Stimulated activated CD4-positive, alpha-beta T cell treated with anti-CD3 and anti-CD28 coated beads, Interleukin-4, amount 100 ng/mL, for 1 hour (primary cell): Measurements from ENCODE around the gene GBE1.
A peak's percentile ranks its signal among the peaks of the same experiment; 100 is the strongest.
"Not testable (repeated sequence)": the region's sequence is repeated elsewhere in the genome, so short reads cannot be mapped to it uniquely, and the experiment has no call there.

Experiments
- DNase-seq: peaks from one replicate; pipeline ENCODE4 v3.0.0-alpha.2; 2020

The GBE1 gene

DNA sequence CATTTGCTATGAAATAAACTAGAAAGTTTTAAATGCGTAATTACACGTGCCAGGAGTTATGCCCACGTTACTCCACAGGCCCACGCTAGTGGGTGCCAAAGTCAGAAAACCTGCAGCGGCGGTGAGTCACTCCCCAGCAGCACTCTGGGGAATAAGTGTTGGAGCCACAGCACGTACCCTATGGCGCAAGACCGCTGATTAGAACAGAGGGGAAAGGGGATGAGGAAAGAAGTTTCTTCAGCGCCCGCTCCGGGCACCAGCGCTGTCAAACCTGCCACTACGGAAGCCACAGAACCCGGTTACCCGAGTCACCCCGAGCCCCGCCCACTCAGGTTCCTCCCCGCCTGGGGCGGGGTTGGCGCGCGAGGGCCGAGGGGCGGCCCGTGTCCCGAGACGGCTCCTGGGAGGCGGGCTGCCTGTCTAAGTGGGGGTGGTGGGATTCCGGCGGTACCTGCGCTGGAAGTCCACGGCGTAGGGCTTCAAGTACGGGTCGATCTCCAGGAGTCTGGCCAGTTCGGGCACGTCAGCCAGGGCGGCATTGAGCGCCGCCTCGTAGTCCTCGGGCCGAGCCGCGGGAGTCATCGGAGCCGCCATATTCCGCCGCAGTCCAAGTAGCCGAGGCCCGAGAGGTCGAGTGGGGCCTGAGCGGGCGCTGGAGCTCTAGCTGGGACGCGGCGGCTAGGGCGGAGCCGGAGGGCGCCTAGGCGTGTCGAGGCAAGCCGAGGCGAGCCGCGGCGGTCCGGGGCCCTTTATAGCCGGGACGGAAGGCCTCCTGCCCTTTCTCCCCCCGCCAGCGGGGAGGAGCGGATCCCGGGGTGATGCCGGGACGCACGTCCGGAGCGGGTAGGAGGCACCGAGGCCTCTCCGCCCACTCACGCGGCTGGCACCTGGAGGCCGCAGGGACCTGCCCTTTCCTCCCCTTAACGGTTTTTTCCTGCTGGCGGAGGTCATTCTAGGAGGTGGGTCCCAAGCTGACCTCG lies at the start of gene GBE1:
Gene GBE1 (minus strand): TSS at position 722 of the 980 bp plus-strand sequence. CDS start 128 bp downstream, at position 594.
- DNase-seq, result peak; percentile 85

DNA sequence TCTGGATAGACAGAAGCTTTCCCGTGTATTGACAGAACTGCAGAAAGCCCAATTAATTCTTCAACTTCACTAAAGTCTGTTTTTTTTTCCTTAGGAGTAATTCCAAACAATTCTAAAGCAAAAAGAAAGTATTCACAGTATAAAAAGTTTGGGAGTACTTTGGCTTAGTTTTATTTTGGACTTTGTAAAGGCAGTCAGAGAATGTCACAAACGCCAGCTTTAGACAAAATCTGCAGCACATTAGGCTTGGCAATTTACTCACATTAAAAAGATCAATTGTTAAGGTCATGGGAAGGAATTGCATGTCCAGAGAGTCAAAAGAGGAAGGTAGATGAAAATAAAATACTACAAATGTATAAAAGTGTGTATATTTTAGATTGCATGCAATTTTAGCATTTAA lies 47.5 kb upstream of the GBE1 start:
- DNase-seq, result no peak

DNA sequence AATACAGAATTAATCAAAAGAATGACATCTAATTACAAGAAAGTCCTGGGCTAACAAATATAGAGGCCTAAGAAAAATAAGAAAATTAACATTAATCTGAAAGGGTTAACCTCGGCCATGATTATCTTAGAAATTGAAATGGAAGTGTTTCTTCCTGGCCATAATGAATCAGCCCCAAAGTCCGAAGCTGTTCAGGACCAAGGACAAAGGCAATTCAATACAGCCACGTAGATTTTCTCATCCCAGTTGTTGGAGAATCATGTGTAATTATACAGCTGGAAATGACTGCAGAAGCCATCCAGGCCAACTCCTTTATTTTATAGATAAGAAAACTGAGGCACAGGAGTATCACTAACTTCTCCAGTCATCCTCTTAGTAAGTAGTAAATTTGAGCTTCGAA lies 38.0 kb upstream of the GBE1 start:
- DNase-seq, result no peak

DNA sequence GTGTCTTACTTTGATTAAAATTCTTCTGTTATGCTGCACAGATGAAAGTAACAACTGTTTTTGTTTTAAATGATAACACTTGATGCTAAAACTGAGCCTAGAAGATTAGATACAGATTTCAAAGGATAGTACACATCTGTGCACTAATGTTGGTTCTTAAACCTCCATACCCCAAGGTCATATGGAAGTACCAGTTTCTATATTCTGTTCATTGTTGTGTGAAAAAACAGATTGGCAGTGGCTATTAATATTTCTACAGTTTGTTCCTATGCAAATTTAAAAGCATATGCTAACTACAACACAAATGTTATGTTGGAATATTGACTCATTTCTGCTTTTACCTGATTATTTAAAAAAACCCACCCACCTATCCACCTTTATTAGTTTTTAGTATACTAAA lies 32.0 kb upstream of the GBE1 start:
- DNase-seq, result no peak

DNA sequence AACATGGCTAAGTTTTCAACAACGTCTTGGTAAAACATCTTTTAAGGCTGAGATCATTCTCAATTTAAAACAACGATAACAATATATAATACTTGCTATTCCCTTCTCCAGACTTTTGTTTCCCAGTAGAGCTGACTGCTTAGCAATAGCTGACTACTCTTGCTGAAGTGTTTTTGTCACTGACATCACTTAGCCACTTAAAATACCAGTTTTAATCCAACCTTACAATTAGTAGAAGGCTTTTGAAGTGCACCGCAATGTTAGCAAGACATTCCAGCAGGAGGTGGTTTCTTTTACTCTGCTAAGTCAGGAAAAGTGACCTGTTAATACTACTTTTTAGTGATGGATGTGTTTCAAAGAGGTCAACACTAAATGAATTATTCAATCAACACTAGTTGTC lies 28.7 kb upstream of the GBE1 start:
- DNase-seq, result no peak

DNA sequence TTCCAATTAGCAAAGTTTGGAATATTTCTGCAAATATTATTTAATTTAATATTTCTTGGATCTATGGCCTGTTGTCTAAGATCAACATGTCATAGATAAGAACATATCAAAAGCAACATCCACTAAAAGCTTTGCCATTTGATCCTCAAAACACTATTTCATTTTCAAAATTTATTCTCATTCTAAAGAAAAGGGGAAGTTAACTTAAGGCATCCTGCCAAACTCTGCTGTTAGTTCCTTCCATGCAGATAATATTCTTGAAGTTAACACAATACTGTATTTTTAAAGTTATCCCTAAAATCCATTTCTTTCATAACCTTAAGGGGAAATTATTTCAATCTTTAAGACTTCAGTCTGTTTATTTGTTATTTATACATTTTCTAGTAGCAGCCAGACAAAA lies 28.2 kb upstream of the GBE1 start:
- no peak for DNase-seq

DNA sequence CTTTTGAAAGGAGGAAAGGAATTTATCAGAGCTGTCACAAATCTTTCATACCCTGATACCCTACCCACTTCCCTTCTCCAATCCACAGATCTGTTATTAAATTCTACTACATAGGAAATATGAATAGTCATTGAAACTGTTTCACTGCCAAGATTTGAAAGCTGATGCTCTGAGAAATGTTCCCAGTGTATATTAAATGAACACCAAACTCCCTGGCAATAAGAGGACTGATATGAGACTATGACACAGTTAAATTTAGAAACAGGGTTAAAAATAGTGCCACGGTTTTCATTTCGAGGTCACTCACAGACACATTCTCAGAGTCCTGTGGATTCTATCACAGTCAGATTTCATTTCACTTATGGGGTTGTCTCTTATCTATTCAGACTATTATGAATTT lies 27.2 kb upstream of the GBE1 start:
- DNase-seq, result no peak

DNA sequence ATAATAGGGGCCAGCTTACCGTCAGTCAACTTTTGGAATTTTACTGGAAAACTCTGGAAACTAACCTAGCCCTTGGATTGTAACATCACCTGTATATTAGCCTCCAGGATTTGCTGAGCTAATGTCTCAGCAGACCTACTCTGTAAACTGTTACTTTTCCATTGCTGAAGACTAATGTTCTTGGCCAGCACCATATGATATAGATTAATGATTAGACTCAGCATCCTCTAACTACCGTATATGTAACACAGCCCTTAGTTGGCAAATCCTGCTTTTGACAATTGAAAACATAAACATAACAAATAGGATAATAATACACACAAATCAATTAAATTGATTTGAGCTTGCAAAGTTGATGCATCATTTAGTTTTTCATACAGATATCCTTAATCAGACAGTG lies 26.6 kb upstream of the GBE1 start:
- no peak for DNase-seq

DNA sequence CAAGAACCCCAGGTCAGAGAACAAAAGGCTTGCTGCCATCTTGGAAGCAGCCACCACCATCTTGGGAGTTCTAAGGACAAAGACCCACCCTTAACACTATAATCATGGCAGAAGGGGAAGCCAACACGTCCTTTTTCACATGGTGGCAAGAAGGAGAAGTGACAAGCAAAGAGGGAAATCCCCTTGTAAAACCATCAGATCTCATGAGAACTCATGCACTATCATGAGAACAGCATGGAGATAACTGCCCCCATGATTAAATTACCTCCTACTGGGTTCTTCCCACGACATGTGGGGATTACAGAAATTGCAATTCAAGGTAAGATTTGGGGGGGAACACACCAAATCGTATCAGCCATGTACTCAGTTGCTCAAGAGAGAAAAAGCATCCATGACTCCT lies 21.1 kb upstream of the GBE1 start:
- no peak for DNase-seq

DNA sequence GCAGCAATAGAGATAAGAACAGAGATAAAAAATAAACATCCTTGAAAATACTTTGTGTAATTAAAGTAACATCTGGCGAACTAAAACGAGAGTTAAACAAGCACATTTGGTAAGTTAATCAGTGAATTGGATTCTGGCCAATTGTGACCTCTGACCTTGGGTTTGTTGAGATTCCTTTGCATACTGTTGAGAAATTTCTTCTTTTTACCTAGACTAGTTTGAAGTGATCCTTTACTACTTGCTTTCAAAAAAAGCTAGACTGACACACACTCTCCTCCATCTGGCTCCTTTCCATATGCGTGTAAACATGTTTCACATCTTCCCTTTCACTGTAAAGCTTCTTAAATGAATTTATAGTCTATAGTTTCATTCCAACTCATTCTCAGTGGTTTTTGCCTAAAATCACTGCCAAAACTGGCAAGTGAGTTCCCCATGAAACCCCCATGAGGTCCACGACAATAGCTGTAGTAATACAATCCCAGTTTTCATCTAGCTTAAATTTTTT lies 17.3 kb upstream of the GBE1 start:
- no peak for DNase-seq

DNA sequence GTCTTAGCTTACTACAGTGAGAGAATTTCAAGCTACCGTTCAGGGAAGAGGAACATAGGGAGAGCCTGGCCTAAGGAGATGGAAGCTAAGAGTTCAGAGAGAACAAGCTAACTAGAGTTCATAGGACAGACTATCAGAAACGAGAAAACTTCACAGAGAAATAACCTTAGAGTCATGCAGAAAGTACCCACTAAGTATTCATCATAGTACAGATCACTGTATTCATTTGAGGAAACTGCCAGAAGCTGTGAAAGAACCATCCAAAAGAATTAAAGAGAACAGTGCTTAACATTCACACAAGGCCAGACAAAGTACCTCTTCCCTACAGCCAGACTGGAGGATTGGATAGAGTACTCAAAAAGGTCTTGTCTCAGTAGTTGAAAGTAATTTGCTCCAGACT lies 15.2 kb upstream of the GBE1 start:
- DNase-seq, result no peak

DNA sequence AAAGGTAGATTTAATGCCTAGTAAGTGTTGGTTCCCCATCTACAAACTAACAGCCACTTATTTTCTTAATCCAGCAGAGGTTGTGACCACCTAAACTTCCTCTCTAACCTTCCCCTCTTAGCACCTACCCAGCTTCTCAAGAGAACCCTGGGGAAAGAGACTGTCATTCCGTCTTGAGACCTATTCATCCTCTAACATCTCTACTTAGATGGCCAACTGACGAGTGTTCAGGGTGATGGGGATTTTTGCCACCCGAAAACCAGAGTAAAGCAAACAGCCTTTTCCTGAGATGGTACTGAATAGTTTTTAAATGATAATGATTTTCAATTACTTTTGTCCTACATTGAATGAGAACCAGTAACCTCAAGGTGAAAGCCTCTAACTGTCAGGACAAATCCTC lies 9.3 kb upstream of the GBE1 start:
- no peak for DNase-seq

DNA sequence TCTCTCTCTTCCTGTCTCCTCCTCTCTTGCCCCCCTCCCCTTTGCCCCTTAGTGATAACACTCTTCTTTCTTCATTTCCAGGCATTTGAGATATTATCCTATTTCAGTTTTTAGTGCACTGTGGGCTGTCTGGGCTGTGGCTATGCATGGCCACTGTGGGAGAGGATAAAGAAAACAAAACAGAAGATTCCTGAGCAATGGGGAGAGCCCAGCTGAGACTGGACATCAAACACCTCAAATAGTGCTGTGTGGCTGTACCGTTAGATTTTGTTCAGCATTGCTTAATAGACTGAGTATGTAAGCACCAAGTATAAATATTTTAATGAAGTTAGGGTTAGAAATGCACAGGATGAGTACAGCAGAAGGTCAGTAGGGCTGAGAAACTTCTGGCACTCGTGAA lies 7.9 kb upstream of the GBE1 start:
- no peak for DNase-seq

DNA sequence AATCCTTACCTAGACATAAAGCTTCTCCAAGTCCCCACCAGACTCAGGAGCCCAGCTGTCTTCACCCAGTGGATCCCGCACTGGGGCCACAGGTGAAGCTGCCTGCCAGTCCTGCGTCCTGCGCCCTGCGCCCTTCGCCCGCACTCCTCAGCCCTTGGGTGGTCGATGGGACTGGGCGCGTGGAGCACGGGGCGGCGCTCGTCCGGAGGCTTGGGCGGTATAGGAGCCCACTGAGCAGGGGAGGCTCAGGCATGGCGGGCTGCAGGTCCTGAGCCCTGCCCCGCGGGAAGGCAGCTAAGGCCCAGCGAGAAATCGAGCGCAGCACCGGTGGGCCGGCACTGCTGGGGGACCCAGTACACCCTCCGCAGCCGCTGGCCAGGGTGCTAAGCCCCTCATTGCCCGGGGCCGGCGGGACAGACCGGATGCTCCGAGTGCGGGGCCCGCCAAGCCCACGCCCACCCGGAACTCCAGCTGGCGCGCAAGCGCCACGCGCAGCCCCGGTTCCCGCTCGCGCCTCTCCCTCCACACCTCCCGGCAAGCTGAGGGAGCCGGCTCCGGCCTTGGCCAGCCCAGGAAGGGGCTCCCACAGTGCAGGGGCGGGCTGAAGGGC lies 5.9 kb upstream of the GBE1 start:
- DNase-seq, result not testable (repeated sequence)

DNA sequence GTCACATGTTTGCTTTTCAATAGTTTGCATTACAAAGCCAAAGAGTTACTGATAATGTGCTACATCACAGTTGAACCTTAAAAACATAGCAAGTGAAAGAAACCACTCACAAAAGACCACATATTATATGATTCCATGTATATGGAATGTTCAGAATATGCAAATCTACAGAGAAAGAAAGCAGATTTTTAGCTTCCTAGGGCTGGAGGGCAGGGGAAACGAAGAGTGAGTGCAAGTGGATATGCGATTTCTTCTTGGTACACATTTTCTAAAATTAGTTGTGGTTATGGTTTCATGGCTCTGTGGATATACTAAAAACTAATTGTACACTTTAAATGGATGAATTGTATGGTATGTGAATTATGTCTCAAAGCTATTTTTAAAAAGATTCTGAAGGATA lies 4.0 kb upstream of the GBE1 start:
- DNase-seq, result no peak

DNA sequence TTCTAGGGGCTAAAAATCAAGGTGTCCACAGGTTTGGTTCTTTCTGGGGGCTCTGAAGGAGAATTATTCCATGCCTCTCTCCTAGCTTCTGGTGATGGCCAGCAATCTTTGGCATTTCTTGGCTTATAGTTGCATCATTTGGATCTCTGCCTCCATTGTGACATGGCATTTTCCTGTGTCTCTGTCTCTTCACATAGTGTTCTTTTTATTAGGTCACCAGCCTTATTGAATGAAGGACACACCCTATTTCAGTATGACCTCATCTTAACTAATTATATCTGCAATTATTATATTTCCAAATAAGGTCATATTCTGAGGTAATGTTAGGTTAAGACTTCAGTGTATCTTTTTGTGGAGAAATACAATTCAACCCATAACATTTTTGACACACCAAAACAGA lies 3.2 kb upstream of the GBE1 start:
- DNase-seq, result no peak

DNA sequence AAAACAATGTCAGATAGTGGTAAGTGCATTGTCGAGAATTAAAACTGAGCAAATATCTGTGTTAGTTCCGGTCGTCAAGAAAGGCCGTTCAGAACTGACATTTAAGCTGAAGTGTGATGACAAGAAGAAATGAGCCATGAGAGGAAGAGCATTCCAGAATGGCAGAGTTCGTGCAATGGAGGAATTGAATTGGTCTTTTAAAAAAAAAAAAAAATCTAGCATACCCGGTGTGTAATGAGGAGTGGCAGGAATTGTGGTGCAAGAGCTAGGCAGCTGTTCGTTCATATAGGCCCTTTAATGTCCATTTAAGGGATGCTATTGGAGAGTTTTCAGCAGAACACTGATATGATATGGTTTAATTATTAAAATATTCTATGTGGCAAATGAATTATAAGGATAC lies 2.6 kb upstream of the GBE1 start:
- no peak for DNase-seq

DNA sequence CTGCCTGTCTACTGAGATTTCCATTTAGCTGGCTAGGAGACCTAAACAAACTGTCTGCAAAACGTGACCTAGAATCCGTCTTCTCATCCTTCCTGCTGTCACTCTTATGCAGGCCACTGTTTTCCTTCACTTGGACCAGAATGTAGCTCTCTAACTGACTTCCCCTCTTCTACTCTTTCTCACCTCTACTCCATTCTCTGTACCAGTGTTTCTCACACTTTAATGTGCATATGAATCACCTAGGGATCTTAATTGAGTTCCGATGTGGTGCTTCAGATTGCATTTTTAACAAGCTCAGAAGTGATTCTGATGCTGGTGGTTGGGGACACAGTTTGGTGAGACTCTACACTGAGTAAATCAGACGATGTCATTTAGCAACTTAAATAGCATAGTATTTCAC lies 1.6 kb upstream of the GBE1 start:
- no peak for DNase-seq

DNA sequence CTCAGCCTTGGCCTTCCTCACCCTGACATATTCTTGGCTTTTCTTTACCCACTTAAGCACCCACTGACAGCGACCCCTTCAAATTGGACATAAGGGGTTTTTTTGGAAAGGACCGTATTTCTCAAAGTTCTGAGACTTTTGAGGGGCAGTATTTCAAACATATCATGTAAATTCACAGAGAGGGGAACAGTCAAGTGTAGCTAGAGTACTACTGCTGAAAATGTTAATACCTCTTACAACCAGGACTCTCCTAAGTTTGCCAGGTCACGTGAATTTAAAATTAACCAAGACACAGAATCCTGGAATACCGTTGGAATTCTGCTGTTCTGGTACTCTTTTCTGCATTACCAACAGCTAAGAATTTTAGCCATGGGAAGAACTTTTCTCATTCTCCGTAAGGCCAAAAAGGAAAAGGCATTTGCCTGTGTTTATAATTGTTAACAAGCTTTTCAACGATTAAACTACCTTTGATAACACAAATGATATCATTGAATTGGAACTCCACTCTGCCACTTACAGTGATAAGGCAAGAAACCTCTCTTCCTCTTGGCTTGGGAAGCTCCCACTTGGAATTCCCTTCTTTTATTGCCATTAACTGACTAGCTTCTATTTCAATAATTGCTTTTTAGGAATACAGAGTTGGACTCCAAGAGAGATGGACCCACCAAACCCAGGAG lies 597 bp upstream of the GBE1 start:
- DNase-seq, result no peak

DNA sequence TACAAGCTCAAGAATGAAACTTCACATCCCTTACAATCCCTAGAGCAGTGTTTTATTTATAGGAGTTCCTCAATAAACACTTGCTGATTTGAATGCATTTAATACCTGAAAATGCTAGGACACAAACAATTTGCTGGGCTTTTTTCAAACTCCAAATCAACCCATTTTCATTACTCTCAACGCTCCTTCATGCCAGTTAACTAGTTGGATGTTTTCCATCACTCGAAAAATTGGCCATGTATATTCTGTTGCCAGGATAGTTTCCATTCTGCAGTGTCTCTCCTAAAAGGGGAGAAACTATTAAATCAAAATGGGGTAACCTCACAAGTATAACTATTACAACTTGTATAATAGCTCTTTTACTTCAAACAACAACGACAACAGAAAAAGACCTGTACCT lies 1.2 kb downstream of the GBE1 start:
- DNase-seq, result no peak

DNA sequence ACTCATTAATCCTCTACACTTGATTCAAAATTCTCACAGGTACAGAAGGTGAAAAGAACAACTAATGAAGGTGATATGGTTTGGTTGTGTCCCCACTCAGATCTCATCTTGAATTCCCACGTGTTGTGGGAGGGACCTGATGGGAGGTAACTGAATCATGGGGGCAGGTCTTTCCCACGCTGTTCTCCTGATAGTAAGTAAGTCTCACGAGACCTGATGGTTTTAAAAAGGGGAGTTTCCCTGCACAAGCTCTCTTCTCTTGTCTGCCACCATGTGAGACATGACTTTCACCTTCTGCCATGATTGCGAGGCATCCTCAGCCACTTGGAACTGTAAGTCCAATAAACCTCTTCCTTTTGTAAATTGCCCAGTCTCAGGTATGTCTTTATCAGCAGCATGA lies 2.7 kb downstream of the GBE1 start:
- not testable (repeated sequence) for DNase-seq

DNA sequence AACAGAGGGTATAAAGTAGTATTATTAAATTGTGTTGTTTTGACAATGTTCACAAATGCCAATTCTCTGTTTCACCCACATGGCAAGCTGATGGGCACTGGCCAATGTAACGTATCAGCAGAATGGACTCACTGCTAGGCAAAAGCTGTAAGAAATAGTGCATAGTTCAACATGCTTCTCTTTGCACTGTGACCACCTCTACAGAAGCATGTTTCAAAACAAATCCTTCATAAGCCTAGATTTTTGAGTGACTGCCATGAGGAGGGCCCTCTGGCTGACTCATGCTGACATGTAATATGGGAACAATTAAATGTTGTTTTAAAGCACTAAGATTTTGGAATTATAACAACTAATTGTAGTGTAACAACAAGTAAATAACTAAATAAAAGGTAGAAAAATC lies 3.2 kb downstream of the GBE1 start:
- DNase-seq, result no peak

DNA sequence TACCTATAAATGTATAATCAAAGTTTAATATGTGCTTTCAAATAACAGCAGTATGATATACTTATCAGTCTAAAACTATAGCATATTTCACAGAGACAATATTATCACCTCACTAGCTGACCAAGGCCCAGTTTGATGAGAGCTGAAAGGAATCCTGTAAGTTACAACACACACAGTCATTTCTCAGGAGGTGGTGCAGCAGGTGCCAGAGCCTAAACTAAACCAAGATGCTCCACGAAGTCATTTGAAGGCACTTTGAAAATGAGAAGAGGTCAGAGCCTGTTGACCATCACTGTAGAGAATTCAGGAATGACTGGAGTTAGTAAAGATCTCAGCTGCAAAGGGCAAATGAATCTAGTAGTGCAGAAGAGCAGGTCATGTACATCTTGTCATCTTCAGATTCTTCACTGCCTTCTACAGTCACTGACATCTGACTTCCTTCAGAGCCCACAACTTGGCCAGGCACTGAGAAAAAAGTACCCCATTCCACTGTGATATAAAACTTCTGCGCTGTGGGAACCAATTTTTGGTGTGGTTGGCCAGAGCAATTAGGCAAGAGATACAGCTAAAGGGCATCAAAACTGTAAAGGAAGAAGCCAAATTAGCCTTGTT lies 7.9 kb downstream of the GBE1 start:
- DNase-seq, result no peak
